H9 (cell line): ENCODE results near the gene ZNF652. TPM values are rescaled to one million over a fixed set of nuclear protein-coding genes. Genes with fewer than 3 reads are reported as not detected.

ENCODE experiments used
- DNase-seq: peaks from one replicate; pipeline ENCODE4 v3.0.0-alpha.2; 2017
- H2AFZ ChIP-seq: one replicate; pipeline ENCODE4 v1.6.1; 2013; ENCODE audit warnings: mild to moderate bottlenecking, low read length, control low read depth, moderate library complexity
- H2AK5ac ChIP-seq: 2 replicates; pipeline ENCODE4 v1.6.1; 2013; ENCODE audit warnings: low read length, control low read depth, mixed read lengths; ENCODE audit not compliant: insufficient read length
- H2BK120ac ChIP-seq: one replicate; pipeline ENCODE4 v1.6.1; 2013; ENCODE audit warnings: low read depth, mild to moderate bottlenecking, low read length, control low read depth, inconsistent platforms; ENCODE audit not compliant: poor library complexity, severe bottlenecking
- H2BK12ac ChIP-seq: 2 replicates; pipeline ENCODE4 v1.6.1; 2013; ENCODE audit warnings: low read length, control low read depth, mixed read lengths, low read depth; ENCODE audit not compliant: insufficient read length
- H2BK15ac ChIP-seq: 2 replicates; pipeline ENCODE4 v1.6.1; 2013; ENCODE audit warnings: low read depth, low read length, control low read depth
- H2BK20ac ChIP-seq: one replicate; pipeline ENCODE4 v1.6.1; 2013; ENCODE audit warnings: low read depth, mild to moderate bottlenecking, low read length, control low read depth, inconsistent platforms; ENCODE audit not compliant: poor library complexity, severe bottlenecking
- H2BK5ac ChIP-seq: 2 replicates; pipeline ENCODE4 v1.6.1; 2013; ENCODE audit warnings: low read length, control low read depth, mixed read lengths; ENCODE audit not compliant: insufficient read length
- H3K14ac ChIP-seq: 2 replicates; pipeline ENCODE4 v1.6.1; 2013; ENCODE audit warnings: low read length, control low read depth; ENCODE audit not compliant: insufficient read depth
- H3K18ac ChIP-seq: 2 replicates; pipeline ENCODE4 v1.6.1; 2013; ENCODE audit warnings: low read depth, mild to moderate bottlenecking, mixed read lengths, low read length, control low read depth; ENCODE audit not compliant: insufficient read length
- H3K23ac ChIP-seq: 2 replicates; pipeline ENCODE4 v1.6.1; 2013; ENCODE audit warnings: low read length, control low read depth, mixed read lengths, low read depth; ENCODE audit not compliant: insufficient read length
- H3K23me2 ChIP-seq: 2 replicates; pipeline ENCODE4 v1.6.1; 2013; ENCODE audit warnings: low read depth, mild to moderate bottlenecking, mixed read lengths, low read length, control low read depth; ENCODE audit not compliant: insufficient read length, poor library complexity, severe bottlenecking
- H3K27ac ChIP-seq: 2 replicates; pipeline ENCODE4 v1.5.1; 2013; ENCODE audit warnings: low read length, control low read depth, mixed read lengths, low read depth; ENCODE audit not compliant: insufficient read length
- H3K27me3 ChIP-seq: 2 replicates; pipeline ENCODE4 v1.6.1; 2013; ENCODE audit warnings: low read length, control low read depth, inconsistent platforms; ENCODE audit not compliant: insufficient read depth
- H3K4ac ChIP-seq: 2 replicates; pipeline ENCODE4 v1.6.1; 2013; ENCODE audit warnings: low read depth, mild to moderate bottlenecking, control low read depth, inconsistent platforms, low read length, moderate library complexity
- H3K4me1 ChIP-seq: 2 replicates; pipeline ENCODE4 v1.6.1; 2013; ENCODE audit warnings: low read length, control low read depth, inconsistent platforms; ENCODE audit not compliant: insufficient read depth
- H3K4me2 ChIP-seq: 2 replicates; pipeline ENCODE4 v1.6.1; 2013; ENCODE audit warnings: low read length, control low read depth, mixed read lengths; ENCODE audit not compliant: insufficient read length, insufficient read depth
- H3K56ac ChIP-seq: 2 replicates; pipeline ENCODE4 v1.6.1; 2013; ENCODE audit warnings: low read depth, mild to moderate bottlenecking, mixed read lengths, low read length, control low read depth; ENCODE audit not compliant: insufficient read length
- H3K79me1 ChIP-seq: 2 replicates; pipeline ENCODE4 v1.6.1; 2013; ENCODE audit warnings: low read depth, mild to moderate bottlenecking, moderate library complexity, low read length, control low read depth, inconsistent platforms; ENCODE audit not compliant: insufficient read depth, poor library complexity, severe bottlenecking
- H3K79me2 ChIP-seq: 2 replicates; pipeline ENCODE4 v1.6.1; 2013; ENCODE audit warnings: low read length, control low read depth, inconsistent platforms; ENCODE audit not compliant: insufficient read depth
- H3K9ac ChIP-seq: 2 replicates; pipeline ENCODE4 v1.6.1; 2013; ENCODE audit warnings: low read length, control low read depth, mixed read lengths; ENCODE audit not compliant: insufficient read length; ENCODE audit errors: extremely low read depth
- H3K9me3 ChIP-seq: one replicate; pipeline ENCODE4 v1.6.1; 2013; ENCODE audit warnings: low read depth, low read length, inconsistent platforms; ENCODE audit not compliant: control insufficient read depth
- H3T11ph ChIP-seq: one replicate; pipeline ENCODE4 v1.6.1; 2013; ENCODE audit warnings: mild to moderate bottlenecking, low read length, control low read depth, inconsistent platforms
- H4K20me1 ChIP-seq: one replicate; pipeline ENCODE4 v1.6.1; 2013; ENCODE audit not compliant: control insufficient read depth, insufficient read length, insufficient read depth
- H4K5ac ChIP-seq: 2 replicates; pipeline ENCODE4 v1.6.1; 2013; ENCODE audit warnings: low read depth, mild to moderate bottlenecking, mixed read lengths, low read length, control low read depth; ENCODE audit not compliant: insufficient read length
- H4K8ac ChIP-seq: replicated peaks from 2 replicates; pipeline ENCODE4 v1.6.1; 2013; ENCODE audit warnings: low read length, control low read depth, mixed read lengths, low read depth; ENCODE audit not compliant: insufficient read length
- H4K91ac ChIP-seq: 2 replicates; pipeline ENCODE4 v1.6.1; 2013; ENCODE audit warnings: low read depth, mild to moderate bottlenecking, moderate library complexity, mixed read lengths, low read length, control low read depth; ENCODE audit not compliant: insufficient read length
- H3K27ac Mint-ChIP-seq, 3 experiments: 2 replicates in 2 of 3; 3 replicates in 1 of 3; pipeline ENCODE4 v1.8.0; 2020 to 2021; ENCODE audit warnings: mixed read lengths in 3 of 3, mild to moderate bottlenecking in 1 of 3, moderate library complexity in 1 of 3
- H3K27me3 Mint-ChIP-seq: 2 replicates; pipeline ENCODE4 v1.8.0; 2021; ENCODE audit warnings: low read depth, mild to moderate bottlenecking, moderate library complexity, mixed read lengths
- H3K36me3 Mint-ChIP-seq, 3 experiments: 2 replicates in 2 of 3; 3 replicates in 1 of 3; pipeline ENCODE4 v1.8.0; 2020 to 2021; ENCODE audit warnings: low read depth in 3 of 3, mixed read lengths in 3 of 3; ENCODE audit not compliant: insufficient read depth in 1 of 3
- H3K4me1 Mint-ChIP-seq, 2 experiments: 2 replicates each; pipeline ENCODE4 v1.8.0; 2020; ENCODE audit warnings: mixed read lengths in 2 of 2
- H3K4me3 Mint-ChIP-seq, 2 experiments: 2 replicates in 1 of 2; 3 replicates in 1 of 2; pipeline ENCODE4 v1.8.0; 2020 to 2021; ENCODE audit warnings: mild to moderate bottlenecking in 2 of 2, mixed read lengths in 2 of 2, moderate library complexity in 1 of 2
- H3K9me3 Mint-ChIP-seq, 2 experiments: 2 replicates in 1 of 2; 3 replicates in 1 of 2; pipeline ENCODE4 v1.8.0; 2020; ENCODE audit warnings: mild to moderate bottlenecking in 2 of 2, mixed read lengths in 2 of 2, moderate library complexity in 1 of 2
- WGBS: extraction: QIAGEN DNeasy Blood & Tissue Kit; methylation state at CpG from one replicate; pipeline ENCODE4 v1.1.7; 2013; ENCODE audit warnings: missing lambda C conversion rate, low lambda C conversion rate, mixed read lengths; ENCODE audit not compliant: insufficient read length; ENCODE audit errors: extremely low coverage; 5-methylcytosine and 5-hydroxymethylcytosine counted together
- total RNA-seq: library from RNA; stranded (reverse); gene quantifications from 2 replicates; pipeline ENCODE4 v1.2.1, GENCODE V29; 2021
- TF ChIP-seq, protein P1 (sequence below): fragments of 200-600 bp; sonication (generic); conservative IDR thresholded peaks from 3 replicates; pipeline ENCODE4 v1.8.0; 2021; ENCODE audit warnings: antibody characterized with exemption, mild to moderate bottlenecking

Gene ZNF652
- total RNA-seq, 1 experiment from 2014 or later = 33.6 TPM

DNA sequence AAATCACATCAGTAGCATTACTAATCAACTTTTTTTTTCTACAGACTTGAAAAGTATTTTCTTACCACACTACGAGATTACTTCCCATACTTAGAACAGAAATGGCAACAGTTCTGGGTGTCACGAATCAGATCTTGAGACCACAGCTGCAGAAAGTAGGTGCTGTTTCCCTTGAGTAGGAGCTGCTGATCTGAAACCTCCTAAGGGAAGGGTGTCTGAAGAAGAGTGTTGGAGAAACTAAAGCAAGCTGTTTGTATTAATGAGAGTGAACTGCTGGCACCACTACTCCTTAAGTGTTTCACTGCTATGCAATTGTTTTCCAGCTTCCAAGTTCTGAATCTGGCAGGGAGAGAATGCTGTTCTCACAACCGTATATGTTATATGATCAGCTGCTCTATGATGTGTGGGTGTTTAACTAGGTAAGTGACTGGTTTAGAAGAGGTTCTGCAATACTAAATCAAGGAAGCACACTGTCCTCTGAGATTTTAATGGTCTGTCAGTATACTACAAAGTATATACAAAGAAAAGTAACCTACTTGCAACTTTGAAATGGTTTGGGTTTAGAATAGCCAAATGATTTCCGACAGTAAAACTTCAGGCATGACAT, 3.3 kb downstream of the ZNF652 start:
- Histone ChIP-seq H2BK12ac (no peak overlapping the region), H3K27ac (no peak overlapping the region), H3K9me3 (no peaks in the 10 kb centered on the region), H4K5ac (no peak overlapping the region), H3K4ac (no peak overlapping the region), H3K56ac (no peak overlapping the region), H4K8ac (no peak overlapping the region), H3K79me1 (peaks cover 2% of the 10 kb centered on the region), H3T11ph (no peak overlapping the region), H3K14ac (no peak overlapping the region), H2BK120ac (no peak overlapping the region), H4K20me1 (no peaks in the 10 kb centered on the region), H2BK15ac (no peak overlapping the region), H3K4me2 (no peak overlapping the region), H2AFZ (no peak overlapping the region), H3K23ac (no peak overlapping the region), H4K91ac (no peak overlapping the region), H3K4me1 (no peaks in the 10 kb centered on the region), H2BK20ac (no peak overlapping the region), H3K9ac (peak overlapping the region; percentile 21), H3K79me2 (peaks cover 12% of the 10 kb centered on the region; the same call in 1 of the 2 replicates), H2AK5ac (no peak overlapping the region), H3K18ac (no peak overlapping the region), H3K27me3 (no peaks in the 10 kb centered on the region), H3K23me2 (peaks cover 15% of the 10 kb centered on the region), H2BK5ac (no peak overlapping the region)
- Mint-ChIP-seq H3K27me3 (no peaks in the 10 kb centered on the region), H3K27ac (peak overlapping the region in 2 of 3 experiments; percentile 20 to 38; a peak in 3 of 7 replicates), H3K9me3 (no peaks in the 10 kb centered on the region), H3K4me1 (peaks cover 41 to 49% of the 10 kb centered on the region in 2 experiments), H3K36me3 (peaks cover 0 to 3% (median 2%) of the 10 kb centered on the region in 3 experiments; a peak in 1 of 7 replicates), H3K4me3 (no peak overlapping the region)
- TF ChIP-seq, protein P1, sequence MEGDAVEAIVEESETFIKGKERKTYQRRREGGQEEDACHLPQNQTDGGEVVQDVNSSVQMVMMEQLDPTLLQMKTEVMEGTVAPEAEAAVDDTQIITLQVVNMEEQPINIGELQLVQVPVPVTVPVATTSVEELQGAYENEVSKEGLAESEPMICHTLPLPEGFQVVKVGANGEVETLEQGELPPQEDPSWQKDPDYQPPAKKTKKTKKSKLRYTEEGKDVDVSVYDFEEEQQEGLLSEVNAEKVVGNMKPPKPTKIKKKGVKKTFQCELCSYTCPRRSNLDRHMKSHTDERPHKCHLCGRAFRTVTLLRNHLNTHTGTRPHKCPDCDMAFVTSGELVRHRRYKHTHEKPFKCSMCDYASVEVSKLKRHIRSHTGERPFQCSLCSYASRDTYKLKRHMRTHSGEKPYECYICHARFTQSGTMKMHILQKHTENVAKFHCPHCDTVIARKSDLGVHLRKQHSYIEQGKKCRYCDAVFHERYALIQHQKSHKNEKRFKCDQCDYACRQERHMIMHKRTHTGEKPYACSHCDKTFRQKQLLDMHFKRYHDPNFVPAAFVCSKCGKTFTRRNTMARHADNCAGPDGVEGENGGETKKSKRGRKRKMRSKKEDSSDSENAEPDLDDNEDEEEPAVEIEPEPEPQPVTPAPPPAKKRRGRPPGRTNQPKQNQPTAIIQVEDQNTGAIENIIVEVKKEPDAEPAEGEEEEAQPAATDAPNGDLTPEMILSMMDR = no peak
- peak; percentile 12 for DNase-seq
- WGBS = no CpG with 5 or more reads among the region's 4 CpGs
